Neural cell (in vitro differentiated cells): ENCODE data around the gene STKLD1. TPM values are rescaled to one million over a fixed set of nuclear protein-coding genes. Genes with fewer than 3 reads are reported as not detected.

Source experiments
- H2AFZ ChIP-seq: fragments of 200-600, 300-800 bp; sonication (generic), shearing (Covaris generic); 2 replicates; pipeline ENCODE4 v1.6.0; 2014; ENCODE audit warnings: low read depth, mild to moderate bottlenecking, antibody characterized with exemption, low read length, moderate library complexity
- H3F3A ChIP-seq: fragments of 200-600 bp; shearing (Covaris generic); 2 replicates; pipeline ENCODE4 v1.6.1; 2016; ENCODE audit warnings: mild to moderate bottlenecking, moderate library complexity, mixed read lengths, antibody characterized with exemption, low read length; ENCODE audit not compliant: insufficient read depth, poor library complexity, severe bottlenecking
- H3K27ac ChIP-seq: fragments of 200-600, 300-800 bp; sonication (generic), shearing (Covaris generic); 2 replicates; pipeline ENCODE4 v1.5.1; 2014; ENCODE audit warnings: mild to moderate bottlenecking, low read length, moderate library complexity
- H3K27me3 ChIP-seq: fragments of 300-800, 200-600 bp; sonication (generic), shearing (Covaris generic); 2 replicates; pipeline ENCODE4 v1.6.0; 2014; ENCODE audit warnings: mild to moderate bottlenecking, low read depth, low read length, moderate library complexity; ENCODE audit not compliant: insufficient read depth
- H3K36me3 ChIP-seq: fragments of 300-800, 200-600 bp; sonication (generic), shearing (Covaris generic); 2 replicates; pipeline ENCODE4 v1.5.1; 2014; ENCODE audit warnings: mild to moderate bottlenecking, antibody characterized with exemption, low read length, moderate library complexity; ENCODE audit not compliant: insufficient read depth
- H3K4me2 ChIP-seq: fragments of 300-800, 200-600 bp; sonication (generic), shearing (Covaris generic); 2 replicates; pipeline ENCODE4 v1.6.0; 2014; ENCODE audit warnings: mild to moderate bottlenecking, low read length
- H3K4me3 ChIP-seq: fragments of 300-800, 200-600 bp; sonication (generic), shearing (Covaris generic); 2 replicates; pipeline ENCODE4 v1.5.1; 2014; ENCODE audit warnings: mild to moderate bottlenecking, low read length, moderate library complexity
- H3K79me2 ChIP-seq: fragments of 200-600 bp; shearing (Covaris generic); replicated peaks from 2 replicates; pipeline ENCODE4 v1.6.0; 2014; ENCODE audit warnings: mild to moderate bottlenecking, low read length, moderate library complexity; ENCODE audit not compliant: insufficient read depth
- H3K9ac ChIP-seq: fragments of 300-800, 200-600 bp; sonication (generic), shearing (Covaris generic); 2 replicates; pipeline ENCODE4 v1.6.1; 2016; ENCODE audit warnings: mild to moderate bottlenecking, low read length, mixed read lengths
- H3K9me2 ChIP-seq: fragments of 200-600 bp; shearing (Covaris generic); 2 replicates; pipeline ENCODE4 v1.6.1; 2016; ENCODE audit warnings: mild to moderate bottlenecking, low read length, mixed read lengths; ENCODE audit not compliant: insufficient read depth
- H3K9me3 ChIP-seq: fragments of 200-600, 300-800 bp; sonication (generic), shearing (Covaris generic); 2 replicates; pipeline ENCODE4 v1.6.1; 2016; ENCODE audit warnings: mild to moderate bottlenecking, mixed run types, low read length, moderate library complexity, mixed read lengths
- H4K20me1 ChIP-seq: fragments of 200-600 bp; shearing (Covaris generic); 2 replicates; pipeline ENCODE4 v1.6.1; 2016; ENCODE audit warnings: mild to moderate bottlenecking, mixed run types; ENCODE audit not compliant: insufficient read depth
- CTCF ChIP-seq: fragments of 450-650 bp; IDR thresholded peaks from 2 replicates; pipeline ENCODE4 v1.5.1; 2014; ENCODE audit warnings: antibody characterized with exemption, mild to moderate bottlenecking, moderate library complexity; ENCODE audit not compliant: poor library complexity, severe bottlenecking
- EP300 ChIP-seq: fragments of 450-650 bp; conservative IDR thresholded peaks from 2 replicates; pipeline ENCODE4 v1.6.1; 2014; ENCODE audit warnings: antibody characterized with exemption, mild to moderate bottlenecking, moderate library complexity; ENCODE audit not compliant: poor library complexity, severe bottlenecking
- EZH2 ChIP-seq: fragments of 200-600, 300-800 bp; shearing (Covaris generic), sonication (generic); IDR thresholded peaks from 2 replicates; pipeline ENCODE4 v1.6.1; 2014; ENCODE audit warnings: antibody characterized with exemption, low read length, borderline replicate concordance, mild to moderate bottlenecking; ENCODE audit not compliant: insufficient read depth, poor library complexity, severe bottlenecking
- MXI1 ChIP-seq: fragments of 450-650 bp; conservative IDR thresholded peaks from 2 replicates; pipeline ENCODE4 v1.6.1; 2014; ENCODE audit warnings: antibody characterized with exemption, mild to moderate bottlenecking; ENCODE audit not compliant: poor library complexity, severe bottlenecking
- POLR2AphosphoS5 ChIP-seq: IDR thresholded peaks from 2 replicates; pipeline ENCODE4 v1.6.1; 2012
- RAD21 ChIP-seq: fragments of 450-650 bp; conservative IDR thresholded peaks from 2 replicates; pipeline ENCODE4 v1.6.1; 2014; ENCODE audit warnings: antibody characterized with exemption, mild to moderate bottlenecking, moderate library complexity
- REST ChIP-seq: IDR thresholded peaks from 2 replicates; pipeline ENCODE4 v1.6.1; 2012; ENCODE audit warnings: borderline replicate concordance
- SMC3 ChIP-seq: fragments of 450-650 bp; conservative IDR thresholded peaks from 2 replicates; pipeline ENCODE4 v1.6.1; 2014; ENCODE audit warnings: antibody characterized with exemption, mild to moderate bottlenecking, moderate library complexity; ENCODE audit not compliant: poor library complexity
- TAF1 ChIP-seq: IDR thresholded peaks from 2 replicates; pipeline ENCODE4 v1.6.1; 2012; ENCODE audit warnings: low read depth
- polyA plus RNA-seq: library from polyadenylated mRNA; depleted of rRNA; stranded (reverse); fragments of >200 nt; gene quantifications from 2 replicates; pipeline ENCODE4 v1.2.3, GENCODE V29; 2014

STKLD1 gene
- polyA plus RNA-seq, 1 donor from 2014 or later = 1.1 TPM

GRCh38 chr9:133382507-133383141, 6.5 kb downstream of the STKLD1 start:
- H3K4me2 ChIP-seq = no peak overlapping the region
- no peak overlapping the region for H3K4me3 ChIP-seq
- H3K27ac ChIP-seq = no peak overlapping the region
- no peaks in the 10 kb centered on the region for H3F3A ChIP-seq
- no peaks in the 10 kb centered on the region for H3K36me3 ChIP-seq
- no peaks in the 10 kb centered on the region for H3K79me2 ChIP-seq
- H3K9me3 ChIP-seq = no peaks in the 10 kb centered on the region
- no peak overlapping the region for H3K9ac ChIP-seq
- H2AFZ ChIP-seq = no peak overlapping the region
- H3K27me3 ChIP-seq = no peaks in the 10 kb centered on the region
- H4K20me1 ChIP-seq = no peaks in the 10 kb centered on the region
- H3K9me2 ChIP-seq = no peaks in the 10 kb centered on the region
- no peak for TF ChIP-seq TAF1
- TF ChIP-seq SMC3 = no peak

GRCh38 chr9:133383438-133383837, 7.3 kb downstream of the STKLD1 start:
- H3F3A ChIP-seq = no peaks in the 10 kb centered on the region
- no peaks in the 10 kb centered on the region for H3K79me2 ChIP-seq
- no peaks in the 10 kb centered on the region for H3K27me3 ChIP-seq
- H2AFZ ChIP-seq = no peak overlapping the region
- H3K9ac ChIP-seq = no peak overlapping the region
- TF ChIP-seq RAD21 = no peak
- TF ChIP-seq EP300 = no peak
- TF ChIP-seq MXI1 = no peak
- no peak for TF ChIP-seq TAF1
- no peak for TF ChIP-seq SMC3
- TF ChIP-seq CTCF = no peak
- H3K9me2 ChIP-seq = no peaks in the 10 kb centered on the region
- H4K20me1 ChIP-seq = no peaks in the 10 kb centered on the region
- H3K27ac ChIP-seq = no peak overlapping the region
- H3K36me3 ChIP-seq = no peaks in the 10 kb centered on the region
- H3K4me3 ChIP-seq = no peak overlapping the region
- H3K4me2 ChIP-seq = no peak overlapping the region
- H3K9me3 ChIP-seq = no peaks in the 10 kb centered on the region

GRCh38 chr9:133384736-133385321, 8.7 kb downstream of the STKLD1 start:
- no peak for TF ChIP-seq EP300
- TF ChIP-seq TAF1 = no peak
- no peak for TF ChIP-seq POLR2AphosphoS5
- TF ChIP-seq SMC3 = no peak
- no peak for TF ChIP-seq MXI1
- no peak for TF ChIP-seq CTCF
- no peak for TF ChIP-seq EZH2
- TF ChIP-seq RAD21 = no peak
- no peak for TF ChIP-seq REST
- no peaks in the 10 kb centered on the region for H3K9me3 ChIP-seq
- no peak overlapping the region for H3K27ac ChIP-seq
- H2AFZ ChIP-seq = no peak overlapping the region
- no peak overlapping the region for H3K4me2 ChIP-seq
- H3K9ac ChIP-seq = no peak overlapping the region
- no peaks in the 10 kb centered on the region for H3K79me2 ChIP-seq
- no peaks in the 10 kb centered on the region for H4K20me1 ChIP-seq
- H3K27me3 ChIP-seq = no peaks in the 10 kb centered on the region
- no peaks in the 10 kb centered on the region for H3K36me3 ChIP-seq
- no peak overlapping the region for H3K4me3 ChIP-seq
- H3K9me2 ChIP-seq = no peaks in the 10 kb centered on the region
- no peaks in the 10 kb centered on the region for H3F3A ChIP-seq
